ENCODE results near the gene MAP1B. TPM values are rescaled to one million over a fixed set of nuclear protein-coding genes. Genes with fewer than 3 reads are reported as not detected.

MAP1B gene
- total RNA-seq, 1 donor from 2014 or later = 1,059 TPM

- H3K9me3 ChIP-seq = no peaks in the 10 kb centered on the region
- peak overlapping the region; percentile 94 to 97 for H3K27ac ChIP-seq
- peak in 1 of 3 experiments; percentile 13 for TF ChIP-seq CTCF (IDR thresholded peaks at IDR 0.05)
- peaks cover 0 to 22% of the 10 kb centered on the region in 2 donors for H3K4me1 ChIP-seq
- DNase-seq (ENCODE audit: low spot score in 2 of 2) = peak in 1 of 2 donors; percentile 75
- H3K36me3 ChIP-seq = no peaks in the 10 kb centered on the region
- intact Hi-C loops (cut with DNase I) = loop anchor here (2.0 to 10.0 kb wide), 5 partner anchors 23 to 525 kb away; partner anchors contain the start of gene MCCC2
- H3K4me3 ChIP-seq = peak overlapping the region; percentile 72 to 94
- no peaks in the 10 kb centered on the region for H3K27me3 ChIP-seq
These were observed 2.4 kb downstream of the MAP1B start for GRCh38 chr5:72109625-72110024.

- intact Hi-C loops (cut with DNase I) = no loop called here
- peak overlapping the region; percentile 94 to 97 for H3K27ac ChIP-seq
- peaks cover 3 to 4% of the 10 kb centered on the region in 2 donors for H3K36me3 ChIP-seq
- peak overlapping the region; percentile 72 to 94 for H3K4me3 ChIP-seq
- TF ChIP-seq CTCF (IDR thresholded peaks at IDR 0.05) = no peak
- H3K4me1 ChIP-seq = peaks cover 0 to 25% of the 10 kb centered on the region in 2 donors
- peak in 1 of 2 donors; percentile 71 for DNase-seq (ENCODE audit: low spot score in 2 of 2)
- H3K27me3 ChIP-seq = no peaks in the 10 kb centered on the region
- no peaks in the 10 kb centered on the region for H3K9me3 ChIP-seq
These were observed 3.2 kb downstream of the MAP1B start for GRCh38 chr5:72110394-72111013.

- H3K36me3 ChIP-seq = peaks cover 16 to 19% of the 10 kb centered on the region in 2 donors
- H3K27ac ChIP-seq = peak overlapping the region; percentile 66 to 97
- no peak for TF ChIP-seq CTCF (IDR thresholded peaks at IDR 0.05)
- no peaks in the 10 kb centered on the region for H3K9me3 ChIP-seq
- intact Hi-C loops (cut with DNase I) = no loop called here
- DNase-seq (ENCODE audit: low spot score in 2 of 2) = no peak
- no peaks in the 10 kb centered on the region for H3K27me3 ChIP-seq
- H3K4me1 ChIP-seq = peaks cover 3 to 32% of the 10 kb centered on the region in 2 donors
- peak overlapping the region in 1 of 2 donors; percentile 94 for H3K4me3 ChIP-seq
These were observed 5.1 kb downstream of the MAP1B start for GRCh38 chr5:72112389-72112788.

- H3K4me3 ChIP-seq = no peak overlapping the region
- no peaks in the 10 kb centered on the region for H3K27me3 ChIP-seq
- DNase-seq (ENCODE audit: low spot score in 2 of 2) = no peak
- no peak for TF ChIP-seq CTCF (IDR thresholded peaks at IDR 0.05)
- H3K27ac ChIP-seq = peak overlapping the region; percentile 66 to 97
- peaks cover 3 to 32% of the 10 kb centered on the region in 2 donors for H3K4me1 ChIP-seq
- H3K9me3 ChIP-seq = no peaks in the 10 kb centered on the region
- intact Hi-C loops (cut with DNase I) = no loop called here
- H3K36me3 ChIP-seq = peaks cover 28 to 33% of the 10 kb centered on the region in 2 donors
These were observed 7.4 kb downstream of the MAP1B start for GRCh38 chr5:72114629-72115028.

- no peaks in the 10 kb centered on the region for H3K27me3 ChIP-seq
- H3K27ac ChIP-seq = peak overlapping the region; percentile 66 to 97
- intact Hi-C loops (cut with DNase I) = no loop called here
- TF ChIP-seq CTCF (IDR thresholded peaks at IDR 0.05) = no peak
- peaks cover 29 to 33% of the 10 kb centered on the region in 2 donors for H3K36me3 ChIP-seq
- DNase-seq (ENCODE audit: low spot score in 2 of 2) = no peak
- H3K9me3 ChIP-seq = no peaks in the 10 kb centered on the region
- peaks cover 3 to 32% of the 10 kb centered on the region in 2 donors for H3K4me1 ChIP-seq
- H3K4me3 ChIP-seq = no peak overlapping the region
These were observed 8.0 kb downstream of the MAP1B start for GRCh38 chr5:72115296-72115695.
